AG04450 (cell line): ENCODE data around the gene DPH5. TPM values are rescaled to one million over a fixed set of nuclear protein-coding genes. Genes with fewer than 3 reads are reported as not detected.
"Not testable (repeated sequence)": the region's sequence is repeated elsewhere in the genome, so short reads cannot be mapped to it uniquely, and the experiment has no call there.

Experiments used
- CTCF ChIA-PET: fragments of 300-600, 350-600 bp; formaldehyde crosslinking; extraction: SDS; loops from one replicate; lab custom pipeline; 2022; ENCODE audit warnings: antibody characterized with exemption, inconsistent platforms; lab: Charles Lee
- POLR2A ChIA-PET: fragments of 350-600 bp; formaldehyde crosslinking; extraction: SDS; loops from one replicate; lab custom pipeline; 2021; ENCODE audit warnings: antibody characterized with exemption, inconsistent platforms; lab: Yijun Ruan, JAX
- DNase-seq: peaks from one replicate; pipeline ENCODE4 v3.0.0-alpha.2; 2011; ENCODE audit warnings: low read depth, low spot score
- H3K27ac ChIP-seq: one replicate; pipeline ENCODE4 v1.5.1; 2012; ENCODE audit warnings: low read depth, low read length, control low read depth
- H3K27me3 ChIP-seq: one replicate; pipeline ENCODE4 v1.6.0; 2012; ENCODE audit warnings: low read length; ENCODE audit not compliant: control insufficient read depth, insufficient read depth
- H3K4me3 ChIP-seq: 2 replicates; pipeline ENCODE4 v1.5.1; 2011; ENCODE audit warnings: mild to moderate bottlenecking, low read depth, low read length, control low read depth
- H3K9me3 ChIP-seq: 2 replicates; pipeline ENCODE4 v1.5.1; 2012; ENCODE audit warnings: low read length; ENCODE audit not compliant: control insufficient read depth, insufficient read depth
- CTCF ChIP-seq: IDR thresholded peaks from 2 replicates; pipeline ENCODE4 v1.5.1; 2011; ENCODE audit warnings: low read depth, low read length, control low read depth, inconsistent platforms
- polyA plus RNA-seq: library from polyadenylated mRNA; depleted of rRNA; stranded (reverse); fragments of >200 nt; gene quantifications from 2 replicates; pipeline ENCODE4 v1.2.3, GENCODE V29; 2011

Gene DPH5
- polyA plus RNA-seq, 1 experiment, result 87.4 TPM

- no peak for TF ChIP-seq CTCF
- Histone ChIP-seq H3K4me3 (no peak overlapping the region), H3K27me3 (no peaks in the 10 kb centered on the region), H3K27ac (no peak overlapping the region), H3K9me3 (no peaks in the 10 kb centered on the region)
- DNase-seq, result peak; percentile 66
- CTCF ChIA-PET, result interaction anchor here (0.8 to 1.3 kb wide), 3 partner anchors 283 to 354 kb away, joined by 4 to 9 read pairs (median 7); no protein-coding TSS in a partner anchor
- POLR2A ChIA-PET, result no interaction called here
Measured at GRCh38 chr1:100955322-100955721, 70.3 kb downstream of the DPH5 start.

GRCh38 chr1:100953960-100954730 is 71.4 kb downstream of the DPH5 start:
- POLR2A ChIA-PET, result no interaction called here
- Histone ChIP-seq H3K27ac (no peak overlapping the region), H3K4me3 (no peak overlapping the region), H3K27me3 (no peaks in the 10 kb centered on the region), H3K9me3 (no peaks in the 10 kb centered on the region)
- CTCF ChIA-PET, result interaction anchor here (0.6 kb wide), 1 partner anchor 567 kb away, joined by 4 read pairs; no protein-coding TSS in a partner anchor
- no peak for DNase-seq
- TF ChIP-seq CTCF, result no peak

- DNase-seq, H3K4me3 ChIP-seq, H3K27me3 ChIP-seq, CTCF ChIA-PET, POLR2A ChIA-PET, H3K9me3 ChIP-seq, H3K27ac ChIP-seq: not testable (repeated sequence)
Measured at GRCh38 chr1:100952970-100953369, 72.6 kb downstream of the DPH5 start.

GRCh38 chr1:100952104-100952745 is 73.4 kb downstream of the DPH5 start:
- no peaks in the 10 kb centered on the region for H3K9me3 ChIP-seq
- no peaks in the 10 kb centered on the region for H3K27me3 ChIP-seq
- no peak for TF ChIP-seq CTCF
- ChIA-PET POLR2A (no interaction called here), CTCF (no interaction called here)
- H3K4me3 ChIP-seq, result no peak overlapping the region
- no peak overlapping the region for H3K27ac ChIP-seq
- DNase-seq, result no peak

- Histone ChIP-seq H3K27me3 (no peaks in the 10 kb centered on the region), H3K4me3 (peak overlapping the region; percentile 3), H3K27ac (peak overlapping the region; percentile 43), H3K9me3 (no peaks in the 10 kb centered on the region)
- no peak for TF ChIP-seq CTCF
- POLR2A ChIA-PET, result interaction anchor here (0.6 kb wide), 1 partner anchor 25 kb away, joined by 5 read pairs; no protein-coding TSS in a partner anchor
- peak; percentile 48 for DNase-seq
- CTCF ChIA-PET, result interaction anchor here (1.5 to 1.6 kb wide), 2 partner anchors 288 to 338 kb away, joined by 5 to 8 read pairs; no protein-coding TSS in a partner anchor
Measured at GRCh38 chr1:100950781-100951180, 74.8 kb downstream of the DPH5 start.
